Measurements from ENCODE around the gene REM1.

The REM1 gene

DNA sequence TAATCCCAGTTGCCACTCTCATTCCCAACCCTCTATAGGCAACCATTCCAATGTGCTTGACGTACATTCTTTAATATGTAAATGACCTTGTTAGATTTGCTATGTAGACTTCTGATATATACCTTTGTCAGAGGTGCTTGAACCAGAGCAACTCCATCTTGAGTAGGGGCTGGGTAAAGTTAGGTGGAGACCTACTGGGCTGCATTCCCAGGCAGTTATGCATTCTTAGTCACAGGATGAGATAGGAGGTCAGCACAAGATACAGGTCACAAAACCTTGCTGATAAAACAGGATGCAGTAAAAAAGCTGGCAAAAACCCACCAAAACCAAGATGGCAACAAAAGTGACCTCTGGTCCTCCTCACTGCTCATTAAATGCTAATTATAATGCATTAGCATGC is 30.8 kb downstream of the REM1 start:
- TF ChIP-seq ZNF221 (tag by site-specific recombination; IDR thresholded peaks at IDR 0.05; ENCODE audit: borderline replicate concordance) (no peak), ZSCAN16 (tag by site-specific recombination; IDR thresholded peaks at IDR 0.05) (no peak), ZNF2 (tag by site-specific recombination; IDR thresholded peaks at IDR 0.05) (no peak), ZNF585B (tag by site-specific recombination; IDR thresholded peaks at IDR 0.05) (no peak), KLF10 (tag by site-specific recombination; IDR thresholded peaks at IDR 0.05) (no peak), ZNF513 (tag by site-specific recombination; IDR thresholded peaks at IDR 0.05) (no peak), ZNF629 (tag by site-specific recombination; IDR thresholded peaks at IDR 0.05) (no peak), ZFP69B (tag by site-specific recombination; IDR thresholded peaks at IDR 0.05) (no peak), BCL11B (tag by site-specific recombination; IDR thresholded peaks at IDR 0.05; ENCODE audit: low read depth) (no peak), ZNF175 (tag by site-specific recombination; IDR thresholded peaks at IDR 0.05) (no peak), ZNF133 (tag by site-specific recombination; IDR thresholded peaks at IDR 0.05) (no peak), SALL2 (tag by site-specific recombination; IDR thresholded peaks at IDR 0.05; ENCODE audit: borderline replicate concordance) (no peak), ZSCAN4 (tag by site-specific recombination; IDR thresholded peaks at IDR 0.05) (no peak), ZNF792 (tag by site-specific recombination; IDR thresholded peaks at IDR 0.05) (no peak), ZNF169 (tag by site-specific recombination; IDR thresholded peaks at IDR 0.05) (no peak)
- TF ChIP-seq, protein P1, sequence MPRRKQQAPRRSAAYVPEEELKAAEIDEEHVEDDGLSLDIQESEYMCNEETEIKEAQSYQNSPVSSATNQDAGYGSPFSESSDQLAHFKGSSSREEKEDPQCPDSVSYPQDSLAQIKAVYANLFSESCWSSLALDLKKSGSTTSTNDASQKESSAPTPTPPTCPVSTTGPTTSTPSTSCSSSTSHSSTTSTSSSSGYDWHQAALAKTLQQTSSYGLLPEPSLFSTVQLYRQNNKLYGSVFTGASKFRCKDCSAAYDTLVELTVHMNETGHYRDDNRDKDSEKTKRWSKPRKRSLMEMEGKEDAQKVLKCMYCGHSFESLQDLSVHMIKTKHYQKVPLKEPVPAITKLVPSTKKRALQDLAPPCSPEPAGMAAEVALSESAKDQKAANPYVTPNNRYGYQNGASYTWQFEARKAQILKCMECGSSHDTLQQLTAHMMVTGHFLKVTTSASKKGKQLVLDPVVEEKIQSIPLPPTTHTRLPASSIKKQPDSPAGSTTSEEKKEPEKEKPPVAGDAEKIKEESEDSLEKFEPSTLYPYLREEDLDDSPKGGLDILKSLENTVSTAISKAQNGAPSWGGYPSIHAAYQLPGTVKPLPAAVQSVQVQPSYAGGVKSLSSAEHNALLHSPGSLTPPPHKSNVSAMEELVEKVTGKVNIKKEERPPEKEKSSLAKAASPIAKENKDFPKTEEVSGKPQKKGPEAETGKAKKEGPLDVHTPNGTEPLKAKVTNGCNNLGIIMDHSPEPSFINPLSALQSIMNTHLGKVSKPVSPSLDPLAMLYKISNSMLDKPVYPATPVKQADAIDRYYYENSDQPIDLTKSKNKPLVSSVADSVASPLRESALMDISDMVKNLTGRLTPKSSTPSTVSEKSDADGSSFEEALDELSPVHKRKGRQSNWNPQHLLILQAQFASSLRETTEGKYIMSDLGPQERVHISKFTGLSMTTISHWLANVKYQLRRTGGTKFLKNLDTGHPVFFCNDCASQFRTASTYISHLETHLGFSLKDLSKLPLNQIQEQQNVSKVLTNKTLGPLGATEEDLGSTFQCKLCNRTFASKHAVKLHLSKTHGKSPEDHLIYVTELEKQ (tag by site-specific recombination; IDR thresholded peaks at IDR 0.05; ENCODE audit: borderline replicate concordance) = no peak
- TF ChIP-seq, protein P2, sequence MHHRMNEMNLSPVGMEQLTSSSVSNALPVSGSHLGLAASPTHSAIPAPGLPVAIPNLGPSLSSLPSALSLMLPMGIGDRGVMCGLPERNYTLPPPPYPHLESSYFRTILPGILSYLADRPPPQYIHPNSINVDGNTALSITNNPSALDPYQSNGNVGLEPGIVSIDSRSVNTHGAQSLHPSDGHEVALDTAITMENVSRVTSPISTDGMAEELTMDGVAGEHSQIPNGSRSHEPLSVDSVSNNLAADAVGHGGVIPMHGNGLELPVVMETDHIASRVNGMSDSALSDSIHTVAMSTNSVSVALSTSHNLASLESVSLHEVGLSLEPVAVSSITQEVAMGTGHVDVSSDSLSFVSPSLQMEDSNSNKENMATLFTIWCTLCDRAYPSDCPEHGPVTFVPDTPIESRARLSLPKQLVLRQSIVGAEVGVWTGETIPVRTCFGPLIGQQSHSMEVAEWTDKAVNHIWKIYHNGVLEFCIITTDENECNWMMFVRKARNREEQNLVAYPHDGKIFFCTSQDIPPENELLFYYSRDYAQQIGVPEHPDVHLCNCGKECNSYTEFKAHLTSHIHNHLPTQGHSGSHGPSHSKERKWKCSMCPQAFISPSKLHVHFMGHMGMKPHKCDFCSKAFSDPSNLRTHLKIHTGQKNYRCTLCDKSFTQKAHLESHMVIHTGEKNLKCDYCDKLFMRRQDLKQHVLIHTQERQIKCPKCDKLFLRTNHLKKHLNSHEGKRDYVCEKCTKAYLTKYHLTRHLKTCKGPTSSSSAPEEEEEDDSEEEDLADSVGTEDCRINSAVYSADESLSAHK (tag by site-specific recombination; IDR thresholded peaks at IDR 0.05) = no peak
- ChIA-PET CTCF (interaction anchor here (0.6 kb wide), 1 partner anchor 45 kb away, joined by 3 read pairs; no protein-coding TSS in a partner anchor), POLR2A (no interaction called here)

More for the DNA sequence above, 30.8 kb downstream of the REM1 start:
- Histone ChIP-seq H3K36me3 (ENCODE audit: control insufficient read depth in 2 of 2, insufficient read depth in 1 of 2, low read length in 2 of 2) (no peaks in the 10 kb centered on the region), H3K4me3 (ENCODE audit: low read depth, low read length) (no peak overlapping the region), H3K9me3 (ENCODE audit: control insufficient read depth, insufficient read depth, low read depth, low read length) (no peaks in the 10 kb centered on the region), H3K4me1 (ENCODE audit: control insufficient read depth, insufficient read depth, low read length) (no peaks in the 10 kb centered on the region), H3K27ac (ENCODE audit: extremely low read depth, low read depth, low read length) (no peak overlapping the region)
